ENCODE measurements around the gene ZNF75A.
A peak's percentile ranks its signal among the peaks of the same experiment; 100 is the strongest.

Gene ZNF75A

DNA sequence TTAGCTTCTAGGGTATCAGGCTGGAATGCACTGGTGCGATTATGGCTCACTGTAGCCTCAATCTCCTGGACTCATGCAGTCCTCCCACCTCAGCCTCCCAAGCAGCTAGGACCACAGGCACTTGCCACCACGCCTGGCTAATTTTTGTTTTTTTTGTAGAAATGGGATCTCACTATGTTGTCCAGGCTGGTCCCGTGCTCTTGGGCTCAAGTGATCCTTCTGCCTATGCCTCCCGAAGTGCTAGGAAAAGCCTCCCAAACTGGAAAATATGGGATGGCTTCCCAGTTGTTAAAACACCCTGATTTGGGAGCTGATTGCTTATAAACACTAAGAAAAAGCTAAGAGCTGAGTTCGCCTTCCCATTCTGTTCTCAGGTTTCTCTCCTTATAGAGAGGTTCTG is 28.6 kb upstream of the ZNF75A start:
- ATAC-seq: no peak
- TF ChIP-seq, protein P1, sequence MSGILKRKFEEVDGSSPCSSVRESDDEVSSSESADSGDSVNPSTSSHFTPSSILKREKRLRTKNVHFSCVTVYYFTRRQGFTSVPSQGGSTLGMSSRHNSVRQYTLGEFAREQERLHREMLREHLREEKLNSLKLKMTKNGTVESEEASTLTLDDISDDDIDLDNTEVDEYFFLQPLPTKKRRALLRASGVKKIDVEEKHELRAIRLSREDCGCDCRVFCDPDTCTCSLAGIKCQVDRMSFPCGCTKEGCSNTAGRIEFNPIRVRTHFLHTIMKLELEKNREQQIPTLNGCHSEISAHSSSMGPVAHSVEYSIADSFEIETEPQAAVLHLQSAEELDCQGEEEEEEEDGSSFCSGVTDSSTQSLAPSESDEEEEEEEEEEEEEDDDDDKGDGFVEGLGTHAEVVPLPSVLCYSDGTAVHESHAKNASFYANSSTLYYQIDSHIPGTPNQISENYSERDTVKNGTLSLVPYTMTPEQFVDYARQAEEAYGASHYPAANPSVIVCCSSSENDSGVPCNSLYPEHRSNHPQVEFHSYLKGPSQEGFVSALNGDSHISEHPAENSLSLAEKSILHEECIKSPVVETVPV (CRISPR knock-in tag; IDR thresholded peaks at IDR 0.05): no peak
- no peak for TF ChIP-seq CSDC2 (CRISPR knock-in tag; IDR thresholded peaks at IDR 0.05)
- TF ChIP-seq, protein P2, sequence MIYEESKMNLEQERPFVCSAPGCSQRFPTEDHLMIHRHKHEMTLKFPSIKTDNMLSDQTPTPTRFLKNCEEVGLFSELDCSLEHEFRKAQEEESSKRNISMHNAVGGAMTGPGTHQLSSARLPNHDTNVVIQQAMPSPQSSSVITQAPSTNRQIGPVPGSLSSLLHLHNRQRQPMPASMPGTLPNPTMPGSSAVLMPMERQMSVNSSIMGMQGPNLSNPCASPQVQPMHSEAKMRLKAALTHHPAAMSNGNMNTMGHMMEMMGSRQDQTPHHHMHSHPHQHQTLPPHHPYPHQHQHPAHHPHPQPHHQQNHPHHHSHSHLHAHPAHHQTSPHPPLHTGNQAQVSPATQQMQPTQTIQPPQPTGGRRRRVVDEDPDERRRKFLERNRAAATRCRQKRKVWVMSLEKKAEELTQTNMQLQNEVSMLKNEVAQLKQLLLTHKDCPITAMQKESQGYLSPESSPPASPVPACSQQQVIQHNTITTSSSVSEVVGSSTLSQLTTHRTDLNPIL (CRISPR knock-in tag; IDR thresholded peaks at IDR 0.05; ENCODE audit: low read depth): no peak
- TF ChIP-seq ISL1 (CRISPR knock-in tag; IDR thresholded peaks at IDR 0.05): no peak
- TF ChIP-seq ZC3H10 (CRISPR knock-in tag; IDR thresholded peaks at IDR 0.05): no peak
- no peak for TF ChIP-seq PPARA (CRISPR knock-in tag; IDR thresholded peaks at IDR 0.05; ENCODE audit: borderline replicate concordance)
- no peak for TF ChIP-seq ZFP3 (CRISPR knock-in tag; IDR thresholded peaks at IDR 0.05)
- TF ChIP-seq BACH2 (CRISPR knock-in tag; IDR thresholded peaks at IDR 0.05; ENCODE audit: borderline replicate concordance): no peak
- TF ChIP-seq, protein P3, sequence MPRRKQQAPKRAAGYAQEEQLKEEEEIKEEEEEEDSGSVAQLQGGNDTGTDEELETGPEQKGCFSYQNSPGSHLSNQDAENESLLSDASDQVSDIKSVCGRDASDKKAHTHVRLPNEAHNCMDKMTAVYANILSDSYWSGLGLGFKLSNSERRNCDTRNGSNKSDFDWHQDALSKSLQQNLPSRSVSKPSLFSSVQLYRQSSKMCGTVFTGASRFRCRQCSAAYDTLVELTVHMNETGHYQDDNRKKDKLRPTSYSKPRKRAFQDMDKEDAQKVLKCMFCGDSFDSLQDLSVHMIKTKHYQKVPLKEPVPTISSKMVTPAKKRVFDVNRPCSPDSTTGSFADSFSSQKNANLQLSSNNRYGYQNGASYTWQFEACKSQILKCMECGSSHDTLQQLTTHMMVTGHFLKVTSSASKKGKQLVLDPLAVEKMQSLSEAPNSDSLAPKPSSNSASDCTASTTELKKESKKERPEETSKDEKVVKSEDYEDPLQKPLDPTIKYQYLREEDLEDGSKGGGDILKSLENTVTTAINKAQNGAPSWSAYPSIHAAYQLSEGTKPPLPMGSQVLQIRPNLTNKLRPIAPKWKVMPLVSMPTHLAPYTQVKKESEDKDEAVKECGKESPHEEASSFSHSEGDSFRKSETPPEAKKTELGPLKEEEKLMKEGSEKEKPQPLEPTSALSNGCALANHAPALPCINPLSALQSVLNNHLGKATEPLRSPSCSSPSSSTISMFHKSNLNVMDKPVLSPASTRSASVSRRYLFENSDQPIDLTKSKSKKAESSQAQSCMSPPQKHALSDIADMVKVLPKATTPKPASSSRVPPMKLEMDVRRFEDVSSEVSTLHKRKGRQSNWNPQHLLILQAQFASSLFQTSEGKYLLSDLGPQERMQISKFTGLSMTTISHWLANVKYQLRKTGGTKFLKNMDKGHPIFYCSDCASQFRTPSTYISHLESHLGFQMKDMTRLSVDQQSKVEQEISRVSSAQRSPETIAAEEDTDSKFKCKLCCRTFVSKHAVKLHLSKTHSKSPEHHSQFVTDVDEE (CRISPR knock-in tag; IDR thresholded peaks at IDR 0.05): no peak
- TF ChIP-seq TCF4 (CRISPR knock-in tag; IDR thresholded peaks at IDR 0.05; ENCODE audit: borderline replicate concordance): no peak
- no peak for TF ChIP-seq SNAI2 (CRISPR knock-in tag; IDR thresholded peaks at IDR 0.05)
- no peak for TF ChIP-seq ZNF8 (CRISPR knock-in tag; IDR thresholded peaks at IDR 0.05)
- TF ChIP-seq RARB (CRISPR knock-in tag; IDR thresholded peaks at IDR 0.05): no peak
- TF ChIP-seq ZNF70 (CRISPR knock-in tag; IDR thresholded peaks at IDR 0.05): no peak
- TF ChIP-seq GLIS3 (CRISPR knock-in tag; IDR thresholded peaks at IDR 0.05): no peak
- TF ChIP-seq ESRRG (CRISPR knock-in tag; IDR thresholded peaks at IDR 0.05): no peak
- TF ChIP-seq ZNF565 (CRISPR knock-in tag; conservative IDR thresholded peaks at IDR 0.05; ENCODE audit: low read depth): no peak
- TF ChIP-seq, protein P4, sequence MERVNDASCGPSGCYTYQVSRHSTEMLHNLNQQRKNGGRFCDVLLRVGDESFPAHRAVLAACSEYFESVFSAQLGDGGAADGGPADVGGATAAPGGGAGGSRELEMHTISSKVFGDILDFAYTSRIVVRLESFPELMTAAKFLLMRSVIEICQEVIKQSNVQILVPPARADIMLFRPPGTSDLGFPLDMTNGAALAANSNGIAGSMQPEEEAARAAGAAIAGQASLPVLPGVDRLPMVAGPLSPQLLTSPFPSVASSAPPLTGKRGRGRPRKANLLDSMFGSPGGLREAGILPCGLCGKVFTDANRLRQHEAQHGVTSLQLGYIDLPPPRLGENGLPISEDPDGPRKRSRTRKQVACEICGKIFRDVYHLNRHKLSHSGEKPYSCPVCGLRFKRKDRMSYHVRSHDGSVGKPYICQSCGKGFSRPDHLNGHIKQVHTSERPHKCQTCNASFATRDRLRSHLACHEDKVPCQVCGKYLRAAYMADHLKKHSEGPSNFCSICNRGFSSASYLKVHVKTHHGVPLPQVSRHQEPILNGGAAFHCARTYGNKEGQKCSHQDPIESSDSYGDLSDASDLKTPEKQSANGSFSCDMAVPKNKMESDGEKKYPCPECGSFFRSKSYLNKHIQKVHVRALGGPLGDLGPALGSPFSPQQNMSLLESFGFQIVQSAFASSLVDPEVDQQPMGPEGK (CRISPR knock-in tag; IDR thresholded peaks at IDR 0.05; ENCODE audit: borderline replicate concordance): no peak
- TF ChIP-seq ZFP30 (CRISPR knock-in tag; IDR thresholded peaks at IDR 0.05): no peak

DNA sequence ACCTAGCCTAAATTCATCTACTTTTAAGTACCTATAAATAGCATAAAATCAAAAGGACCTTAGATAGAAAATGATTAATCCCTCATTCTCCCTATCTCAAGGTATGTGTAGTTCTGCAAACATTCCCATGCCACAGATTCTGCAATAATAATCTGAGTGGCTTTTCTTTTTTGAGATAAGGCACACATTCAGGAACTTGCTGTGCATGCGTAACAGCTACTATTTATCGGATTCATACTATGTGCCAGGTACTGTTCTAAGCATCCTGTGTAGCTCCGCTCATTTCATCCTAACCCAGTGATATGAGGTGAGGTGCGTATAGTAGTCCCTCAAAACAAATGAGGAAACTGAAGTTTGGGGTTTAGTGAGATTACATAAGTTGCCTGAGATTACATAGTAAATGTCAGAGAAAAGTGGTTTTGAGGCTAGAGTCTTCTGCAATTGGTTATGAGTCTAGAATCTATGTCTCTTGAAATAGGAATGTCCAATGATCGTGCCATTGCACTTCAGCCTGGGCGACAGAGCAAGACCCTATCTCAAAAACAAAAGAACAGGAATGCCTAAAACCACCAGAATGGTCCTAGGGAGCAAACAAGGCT is 24.0 kb upstream of the ZNF75A start:
- ATAC-seq: no peak
- no peak for TF ChIP-seq ISL1 (CRISPR knock-in tag; IDR thresholded peaks at IDR 0.05)
- TF ChIP-seq PPARA (CRISPR knock-in tag; IDR thresholded peaks at IDR 0.05; ENCODE audit: borderline replicate concordance): no peak
- TF ChIP-seq ZNF565 (CRISPR knock-in tag; conservative IDR thresholded peaks at IDR 0.05; ENCODE audit: low read depth): no peak
- TF ChIP-seq, protein P4 (CRISPR knock-in tag; IDR thresholded peaks at IDR 0.05; ENCODE audit: borderline replicate concordance): no peak
- TF ChIP-seq SNAI2 (CRISPR knock-in tag; IDR thresholded peaks at IDR 0.05): no peak
- TF ChIP-seq ZFP3 (CRISPR knock-in tag; IDR thresholded peaks at IDR 0.05): no peak
- no peak for TF ChIP-seq RARB (CRISPR knock-in tag; IDR thresholded peaks at IDR 0.05)

DNA sequence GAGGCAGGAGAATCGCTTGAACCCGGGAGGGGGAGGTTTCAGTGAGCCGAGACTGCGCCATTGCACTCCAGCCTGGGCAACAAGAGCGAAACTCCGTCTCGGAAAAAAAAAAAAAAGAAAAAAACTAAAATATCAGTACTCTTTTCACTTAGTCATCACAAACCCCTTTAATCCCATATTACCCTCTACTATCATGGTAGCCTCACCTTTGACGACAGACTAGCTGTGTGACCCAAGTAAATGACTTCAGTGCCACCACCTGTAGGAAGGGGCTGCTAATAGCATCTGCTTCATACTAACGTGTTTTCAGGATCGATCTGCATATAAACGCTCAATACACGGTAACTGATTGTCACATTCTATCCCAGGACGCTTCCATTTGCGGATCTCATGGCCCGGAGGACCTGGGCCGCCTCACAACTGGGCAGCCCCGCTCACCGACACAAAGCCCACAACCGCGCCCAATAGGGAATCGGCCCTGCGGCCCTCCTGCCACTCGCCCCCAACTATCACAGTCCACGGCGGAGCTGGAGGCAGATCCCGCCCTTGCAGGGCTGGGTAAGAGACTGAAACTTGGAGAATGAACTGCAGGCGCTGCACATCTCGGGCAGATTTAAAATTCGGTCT is 23.1 kb upstream of the ZNF75A start:
- no peak for TF ChIP-seq ZNF565 (CRISPR knock-in tag; conservative IDR thresholded peaks at IDR 0.05; ENCODE audit: low read depth)
- no peak for TF ChIP-seq ZFP30 (CRISPR knock-in tag; IDR thresholded peaks at IDR 0.05)
- ATAC-seq: peak; percentile 79
